ENCODE results near the gene BRCA2. TPM values are rescaled to one million over a fixed set of nuclear protein-coding genes. Genes with fewer than 3 reads are reported as not detected.

BRCA2 gene
- polyA plus RNA-seq, 3 donors = 7.3 to 9.6 (median 8.6) TPM

GRCh38 chr13:32426990-32427851 lies 111.9 kb downstream of the BRCA2 start:
- peak in 1 of 3 donors; percentile 19 for DNase-seq (ENCODE audit: low read depth in 3 of 3, low spot score in 2 of 3)

GRCh38 chr13:32427852-32428580 lies 112.7 kb downstream of the BRCA2 start, which contains the start of gene N4BP2L1:
Gene N4BP2L1 (minus strand): TSS chr13:32428130. CDS start chr13:32428082, 48 bp downstream.
- DNase-seq (ENCODE audit: low read depth in 3 of 3, low spot score in 2 of 3) = peak in 2 of 3 donors; percentile 58 to 72

GRCh38 chr13:32428581-32429432 lies 113.5 kb downstream of the BRCA2 start:
- DNase-seq (ENCODE audit: low read depth in 3 of 3, low spot score in 2 of 3) = no peak

- no peak for DNase-seq (ENCODE audit: low read depth in 3 of 3, low spot score in 2 of 3)
Observed at GRCh38 chr13:32429433-32429909, 114.2 kb downstream of the BRCA2 start.

- no peak for DNase-seq (ENCODE audit: low read depth in 3 of 3, low spot score in 2 of 3)
Observed at GRCh38 chr13:32430018-32430747, 114.9 kb downstream of the BRCA2 start.

- DNase-seq (ENCODE audit: low read depth in 3 of 3, low spot score in 2 of 3) = no peak
Observed at GRCh38 chr13:32431361-32431760, 116.1 kb downstream of the BRCA2 start.

GRCh38 chr13:32432856-32433255 lies 117.5 kb downstream of the BRCA2 start:
- no peak for DNase-seq (ENCODE audit: low read depth in 3 of 3, low spot score in 2 of 3)

- no peak for DNase-seq (ENCODE audit: low read depth in 3 of 3, low spot score in 2 of 3)
Observed at GRCh38 chr13:32438871-32439270, 123.6 kb downstream of the BRCA2 start.

GRCh38 chr13:32443111-32443510 lies 127.8 kb downstream of the BRCA2 start:
- no peak for DNase-seq (ENCODE audit: low read depth in 3 of 3, low spot score in 2 of 3)

- DNase-seq (ENCODE audit: low read depth in 3 of 3, low spot score in 2 of 3) = no peak
Observed at GRCh38 chr13:32445461-32445860, 130.2 kb downstream of the BRCA2 start.

GRCh38 chr13:32446220-32446619 lies 130.9 kb downstream of the BRCA2 start:
- no peak for DNase-seq (ENCODE audit: low read depth in 3 of 3, low spot score in 2 of 3)

- no peak for DNase-seq (ENCODE audit: low read depth in 3 of 3, low spot score in 2 of 3)
Observed at GRCh38 chr13:32446773-32447465, 131.6 kb downstream of the BRCA2 start.

- DNase-seq (ENCODE audit: low read depth in 3 of 3, low spot score in 2 of 3) = no peak
Observed at GRCh38 chr13:32447894-32448623, 132.8 kb downstream of the BRCA2 start.

GRCh38 chr13:32448972-32449371 lies 133.7 kb downstream of the BRCA2 start:
- no peak for DNase-seq (ENCODE audit: low read depth in 3 of 3, low spot score in 2 of 3)

Other genes with a start within 250 kb of the BRCA2 start
- gene ZAR1L, start 145 bp upstream of the BRCA2 start, polyA plus RNA-seq (ENCODE audit: insufficient read length in 3 of 3) = not detected
- gene N4BP2L1, start 112.6 kb downstream of the BRCA2 start, polyA plus RNA-seq (ENCODE audit: insufficient read length in 3 of 3) = 10 to 100 TPM; 19.3 to 22.5 (median 19.7) TPM
- gene N4BP2L2, start 223.3 kb downstream of the BRCA2 start, polyA plus RNA-seq (ENCODE audit: insufficient read length in 3 of 3) = 100 to 1,000 TPM; 149 to 164 (median 164) TPM

Data from right renal cortex interstitium (tissue), 3 donors.